ENCODE results near the gene PRKAG2.
A peak's percentile ranks its signal among the peaks of the same experiment; 100 is the strongest.

Gene PRKAG2

DNA sequence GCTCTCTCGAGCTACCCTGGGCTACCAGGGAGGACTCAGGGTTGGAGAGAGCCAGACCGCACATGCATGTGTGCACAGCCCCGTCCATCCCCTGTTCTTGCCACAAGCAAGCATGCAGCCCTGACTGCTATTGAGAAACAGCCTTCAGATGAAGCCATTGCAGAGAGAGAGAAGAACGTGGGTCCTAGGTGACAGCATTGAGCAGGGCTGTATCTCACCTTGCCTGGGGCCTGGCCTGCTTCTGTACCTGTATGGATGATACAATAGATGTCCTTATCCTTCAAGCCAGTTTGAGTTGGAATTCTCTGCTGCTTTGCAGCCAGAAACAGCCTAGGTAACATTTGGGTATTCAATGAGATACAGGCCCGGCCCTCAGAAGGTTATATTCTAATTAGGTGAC is 229.9 kb downstream of the PRKAG2 start:
- H3K27ac ChIP-seq: no peak overlapping the region
- no peak for DNase-seq (ENCODE audit: low read depth, low spot score)

DNA sequence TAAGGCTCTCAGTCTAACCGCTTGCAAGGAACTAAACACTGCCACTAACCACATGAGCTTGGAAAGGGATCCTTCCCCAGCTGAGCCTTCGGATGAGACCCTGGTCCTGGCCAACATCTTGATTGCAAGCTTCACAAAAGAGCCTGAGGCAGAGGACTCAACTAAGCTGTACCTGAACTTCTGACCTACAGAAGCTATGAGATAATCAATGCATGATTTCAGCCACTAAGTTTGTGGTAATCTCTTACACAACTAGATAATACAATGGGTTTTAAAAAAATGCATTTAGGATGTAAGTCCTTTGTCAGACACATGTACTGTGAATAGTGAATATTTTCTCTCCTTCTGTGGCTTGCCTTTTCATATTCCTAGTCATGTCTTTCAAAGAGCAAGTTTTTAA is 231.6 kb downstream of the PRKAG2 start:
- H3K27ac ChIP-seq: peak overlapping the region; percentile 24
- DNase-seq (ENCODE audit: low read depth, low spot score): no peak

GRCh38 chr7:151644554-151644953 is 232.4 kb downstream of the PRKAG2 start:
- no peak for DNase-seq (ENCODE audit: low read depth, low spot score)
- peak overlapping the region; percentile 24 for H3K27ac ChIP-seq

DNA sequence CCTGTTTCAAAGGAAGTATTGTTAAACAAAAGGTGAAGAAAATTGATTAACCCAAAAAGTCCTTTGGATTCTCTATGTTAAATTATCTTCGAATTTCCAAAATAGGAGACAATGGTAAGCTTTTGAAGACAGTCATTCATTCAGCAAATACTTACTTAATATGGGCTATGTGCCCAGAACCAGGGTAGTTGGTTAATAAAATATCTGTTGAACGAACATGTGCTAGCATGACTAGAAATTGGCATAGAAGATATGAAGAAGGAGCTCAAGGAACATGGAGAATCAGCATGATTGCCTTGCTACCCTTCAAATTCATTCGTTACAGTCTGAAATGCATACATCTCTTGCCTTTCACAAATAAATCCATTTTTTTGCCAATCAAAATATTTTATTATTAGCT is 234.2 kb downstream of the PRKAG2 start:
- DNase-seq (ENCODE audit: low read depth, low spot score): no peak
- H3K27ac ChIP-seq: no peak overlapping the region

DNA sequence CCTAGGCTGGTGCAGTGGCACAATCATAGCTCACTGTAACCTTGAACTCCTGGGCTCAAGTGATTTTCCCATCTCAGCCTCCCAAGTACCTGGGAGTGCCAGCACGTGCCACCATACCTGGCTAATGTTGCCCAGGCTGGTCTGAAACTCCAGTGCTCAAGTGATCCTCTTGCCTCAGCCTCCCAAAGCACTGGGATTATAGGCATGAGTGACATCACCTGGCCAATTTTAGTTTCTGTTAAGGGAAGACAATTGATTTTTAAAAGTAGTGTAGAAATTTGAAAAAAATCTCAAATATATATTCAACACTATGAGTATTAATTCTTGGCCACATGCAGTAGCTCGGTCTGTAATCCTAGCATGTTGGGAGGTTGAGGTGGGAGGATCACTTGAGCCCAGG is 235.3 kb downstream of the PRKAG2 start:
- no peak overlapping the region for H3K27ac ChIP-seq
- DNase-seq (ENCODE audit: low read depth, low spot score): no peak

DNA sequence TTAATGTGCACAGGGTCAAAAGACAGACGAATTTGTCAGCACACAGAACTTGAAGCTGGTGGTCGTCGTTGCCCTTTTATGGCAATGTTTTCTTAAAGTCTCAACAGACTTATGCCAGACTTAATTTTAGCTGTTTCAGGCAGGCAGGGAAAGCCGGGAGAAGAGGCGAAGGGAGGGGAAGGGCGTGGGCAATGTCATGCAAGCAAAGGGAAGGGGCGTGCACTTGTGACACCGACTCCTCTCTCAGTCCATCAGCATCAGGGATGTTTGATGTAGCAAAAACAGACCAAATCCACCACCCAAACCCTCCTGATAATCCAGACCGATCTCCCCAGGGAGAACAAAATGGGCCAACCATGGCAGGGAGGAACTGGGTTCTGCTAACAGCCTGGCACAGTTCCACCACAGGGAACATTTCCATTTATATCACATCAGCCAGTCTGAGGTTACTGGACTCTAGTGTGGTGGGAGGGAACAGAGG is 239.1 kb downstream of the PRKAG2 start:
- no peak overlapping the region for H3K27ac ChIP-seq
- DNase-seq (ENCODE audit: low read depth, low spot score): no peak

DNA sequence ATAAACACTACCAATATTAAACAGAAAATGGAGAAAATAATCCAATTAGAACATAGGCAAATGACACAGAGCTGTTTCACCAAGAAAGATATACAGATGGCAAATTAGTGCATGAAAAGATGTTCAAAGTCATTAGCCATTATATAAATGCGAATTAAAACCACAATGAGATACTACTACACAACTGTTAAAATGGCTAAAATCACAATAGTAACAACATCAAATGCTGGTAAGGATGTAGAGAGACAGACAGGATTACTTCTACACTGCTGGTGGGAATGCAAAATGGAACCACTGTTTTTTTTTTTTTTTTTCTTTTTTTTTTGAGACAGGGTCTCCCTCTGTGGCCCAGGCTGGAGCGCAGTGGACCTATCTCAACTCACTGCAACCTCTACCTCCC is 242.3 kb downstream of the PRKAG2 start:
- DNase-seq (ENCODE audit: low read depth, low spot score): no peak
- H3K27ac ChIP-seq: no peak overlapping the region

GRCh38 chr7:151633516-151633812 is 243.5 kb downstream of the PRKAG2 start:
- DNase-seq (ENCODE audit: low read depth, low spot score): no peak

DNA sequence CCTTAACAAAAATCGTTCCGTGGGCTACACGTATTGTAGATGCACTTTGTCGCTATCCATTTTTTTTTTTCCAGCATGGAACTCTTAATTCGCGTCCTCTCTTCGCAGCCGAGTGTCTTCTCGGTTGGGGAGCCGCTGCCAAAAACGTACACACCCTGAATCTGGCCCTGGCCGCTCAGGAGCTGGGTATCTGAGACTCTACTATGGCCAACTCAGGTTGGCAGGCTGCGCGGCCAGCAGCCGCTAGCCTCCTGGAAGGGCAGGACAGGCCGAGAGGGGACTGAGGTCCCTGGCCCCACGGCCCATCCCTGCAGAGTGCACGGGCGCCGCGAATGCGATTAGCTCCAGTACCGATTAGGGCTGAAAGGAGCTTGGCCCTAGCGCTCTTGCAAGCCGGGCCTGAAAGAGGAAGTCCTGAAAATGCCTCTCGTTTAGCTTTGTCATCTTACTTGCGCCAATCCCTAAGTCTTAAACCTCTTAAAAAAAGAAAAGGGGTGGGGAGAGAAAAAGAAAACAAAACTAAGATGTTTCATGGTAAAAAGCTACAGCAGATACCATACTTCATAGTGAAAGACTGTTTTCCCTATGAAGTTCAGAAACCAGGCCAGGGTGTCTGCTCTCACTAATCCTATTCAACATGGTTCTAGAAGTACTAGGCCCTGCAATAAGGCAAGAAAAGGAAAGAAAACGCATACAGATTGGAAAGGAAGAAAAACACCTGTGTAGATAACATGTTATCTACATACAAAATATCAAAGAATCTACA is 244.0 kb downstream of the PRKAG2 start:
- H3K27ac ChIP-seq: peak overlapping the region; percentile 84
- DNase-seq (ENCODE audit: low read depth, low spot score): no peak

More at GRCh38 chr7:151633516-151633812, 243.5 kb downstream of the PRKAG2 start:
- H3K27ac ChIP-seq: peak overlapping the region; percentile 84

- peak overlapping the region; percentile 84 for H3K27ac ChIP-seq
- DNase-seq (ENCODE audit: low read depth, low spot score): no peak
Observed at GRCh38 chr7:151631953-151632749, 244.8 kb downstream of the PRKAG2 start.

DNA sequence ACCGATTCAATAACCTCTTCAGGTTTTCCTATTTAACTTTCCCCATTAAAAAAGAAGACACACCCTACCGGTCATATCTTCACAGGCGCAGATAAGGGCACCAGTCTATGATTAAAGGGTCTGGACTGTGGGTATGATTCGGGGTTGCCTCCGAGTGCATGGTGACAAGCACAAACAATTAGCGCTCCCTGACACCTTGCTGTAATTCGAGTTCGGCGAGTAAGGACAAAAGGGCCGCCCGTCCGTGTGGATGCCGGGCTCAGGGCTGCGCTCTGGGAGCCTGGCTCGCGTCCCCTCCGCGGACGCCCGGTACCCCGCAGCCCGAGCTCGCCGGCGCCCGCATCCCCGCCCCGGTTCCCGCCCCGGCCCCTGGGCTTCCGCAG is 245.4 kb downstream of the PRKAG2 start:
- DNase-seq (ENCODE audit: low read depth, low spot score): no peak

GRCh38 chr7:151630851-151631569 is 245.9 kb downstream of the PRKAG2 start:
- DNase-seq (ENCODE audit: low read depth, low spot score): no peak
- peak overlapping the region; percentile 84 for H3K27ac ChIP-seq

More for the DNA sequence above, 245.4 kb downstream of the PRKAG2 start:
- H3K27ac ChIP-seq: peak overlapping the region; percentile 84

- no peak for DNase-seq (ENCODE audit: low read depth, low spot score)
- H3K27ac ChIP-seq: no peak overlapping the region
Observed at GRCh38 chr7:151630358-151630757, 246.6 kb downstream of the PRKAG2 start.

GRCh38 chr7:151629713-151630272 is 247.1 kb downstream of the PRKAG2 start:
- no peak overlapping the region for H3K27ac ChIP-seq
- DNase-seq (ENCODE audit: low read depth, low spot score): no peak

- no peak for DNase-seq (ENCODE audit: low read depth, low spot score)
- no peak overlapping the region for H3K27ac ChIP-seq
Observed at GRCh38 chr7:151628846-151629604, 247.9 kb downstream of the PRKAG2 start.

DNA sequence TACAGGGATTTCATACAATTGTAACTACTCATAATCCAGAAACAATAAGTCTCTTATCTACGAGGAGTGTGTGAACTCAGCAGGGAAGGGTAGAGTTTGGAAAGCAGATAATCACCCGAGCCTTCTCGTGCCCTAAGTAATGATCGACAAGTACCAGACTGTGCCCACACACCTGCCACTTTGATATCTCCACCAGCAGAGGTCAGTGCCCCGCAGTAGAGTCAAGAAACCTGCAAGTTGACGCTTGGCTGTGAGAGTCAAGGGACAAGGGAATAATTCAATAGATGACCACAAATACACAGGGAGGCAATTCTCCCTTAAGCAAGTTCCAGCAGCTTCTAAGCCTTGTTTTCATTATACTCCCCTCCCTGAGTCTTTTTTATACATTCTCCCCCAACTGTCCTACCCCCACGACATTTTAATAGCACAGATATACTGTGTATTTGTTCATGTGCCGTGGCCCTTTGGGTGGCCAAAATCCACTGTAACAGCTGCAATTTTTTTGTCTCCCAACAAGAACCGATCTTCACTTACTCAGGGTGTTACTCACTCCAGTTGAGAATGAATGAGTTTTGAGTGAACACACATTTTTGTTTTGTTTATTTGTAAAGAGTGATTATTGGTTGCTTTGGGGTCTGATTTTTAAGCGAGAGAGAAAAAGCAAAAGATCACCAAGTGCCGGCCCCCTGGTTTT is 250.3 kb downstream of the PRKAG2 start:
- DNase-seq (ENCODE audit: low read depth, low spot score): no peak

DNA sequence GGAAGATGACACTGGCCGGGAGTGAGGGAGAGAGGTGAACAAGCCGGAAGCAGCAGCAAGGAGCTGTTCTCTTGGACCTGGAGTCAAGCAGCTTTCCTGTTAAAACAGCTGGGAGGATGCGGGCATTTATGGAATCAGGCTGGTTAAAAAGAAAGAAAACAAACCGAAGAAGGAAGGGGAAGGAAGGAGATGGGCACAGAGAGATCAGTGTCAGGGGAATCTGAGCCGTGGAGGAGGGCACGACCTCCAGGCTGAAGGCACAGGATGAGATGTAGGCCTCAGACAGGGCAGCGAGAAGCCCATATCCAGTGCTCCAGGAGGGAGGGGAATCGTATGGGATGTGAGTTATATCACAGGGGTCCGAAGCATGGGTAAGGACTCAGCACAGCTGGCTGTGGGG is 251.3 kb downstream of the PRKAG2 start:
- DNase-seq (ENCODE audit: low read depth, low spot score): no peak
- no peak overlapping the region for H3K27ac ChIP-seq

More for the DNA sequence above, 250.3 kb downstream of the PRKAG2 start:
- no peak overlapping the region for H3K27ac ChIP-seq

DNA sequence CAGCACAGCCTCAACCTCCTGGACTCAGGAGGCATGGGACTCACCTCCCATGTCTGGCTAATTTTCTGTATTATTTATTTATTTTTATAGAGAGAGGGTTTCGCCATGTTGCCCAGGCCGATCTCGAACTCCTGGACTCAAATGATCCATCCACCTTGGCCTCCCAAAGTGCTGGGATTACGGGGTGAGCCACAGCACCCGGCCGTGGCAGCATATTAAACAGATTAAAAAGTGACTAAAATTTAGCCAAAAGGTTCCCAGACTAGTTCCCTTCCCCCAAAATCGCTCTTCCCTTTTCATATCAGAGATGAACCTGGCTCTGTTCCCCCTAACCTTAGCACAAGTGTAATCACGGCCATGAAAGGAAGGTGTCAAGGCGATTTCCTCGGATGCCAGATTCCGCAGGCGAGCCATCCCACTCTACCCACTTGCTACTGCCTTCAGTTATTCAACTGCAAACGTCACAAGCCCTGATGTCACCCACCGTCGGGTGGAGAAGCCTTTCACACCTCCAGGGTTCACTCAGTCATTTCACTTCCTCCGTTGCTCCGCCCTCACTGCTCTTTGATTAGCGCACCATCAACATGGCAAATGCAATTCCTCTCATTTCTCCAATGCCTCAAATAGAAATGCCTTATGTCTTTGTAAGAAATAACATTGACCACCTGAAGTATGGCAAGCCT is 252.5 kb downstream of the PRKAG2 start:
- DNase-seq (ENCODE audit: low read depth, low spot score): no peak
- H3K27ac ChIP-seq: no peak overlapping the region

DNA sequence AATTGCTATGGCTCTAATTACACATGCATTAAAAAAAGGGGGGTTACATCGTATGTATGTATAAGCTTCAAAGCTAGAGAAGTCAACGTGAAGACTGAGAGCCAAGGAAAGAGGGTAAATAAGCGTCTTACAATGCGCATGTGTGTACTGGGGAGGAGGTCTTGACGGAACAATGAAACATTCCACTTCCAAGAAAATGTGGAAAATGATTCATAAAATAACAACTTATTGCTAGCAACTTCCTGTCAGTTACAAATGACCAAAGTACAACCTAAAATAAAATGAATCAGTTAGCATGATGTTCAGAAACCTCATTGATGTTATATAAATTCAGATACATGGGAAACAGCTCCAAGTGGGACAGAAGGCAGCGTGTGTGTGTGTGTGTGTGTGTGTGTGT is 253.1 kb downstream of the PRKAG2 start:
- DNase-seq (ENCODE audit: low read depth, low spot score): no peak
- H3K27ac ChIP-seq: no peak overlapping the region

All from epithelial cell of prostate (primary cell).